HepG2 (cell line): ENCODE data around the gene TMEM120A. TPM values are rescaled to one million over a fixed set of nuclear protein-coding genes. Genes with fewer than 3 reads are reported as not detected.
A peak's percentile ranks its signal among the peaks of the same experiment; 100 is the strongest.

Experiments
- CEBPB ChIP-seq: IDR thresholded peaks from 2 replicates; pipeline ENCODE4 v1.6.1; 2011; ENCODE audit warnings: low read depth, low read length, improper control_type of control experiment, borderline replicate concordance
- CREB1 ChIP-seq, 2 experiments: fragments of 450-650 bp in 1 of 2; IDR thresholded peaks; 2 replicates each; pipeline ENCODE4 v1.6.1; 2016 to 2017; ENCODE audit warnings: control low read depth in 1 of 2, mild to moderate bottlenecking in 1 of 2, missing compliant biosample characterization in 1 of 2, missing genetic modification characterization in 1 of 2
- DNMT3B ChIP-seq: conservative IDR thresholded peaks from 2 replicates; pipeline ENCODE4 v1.6.1; 2016; ENCODE audit warnings: missing biosample characterization, control low read depth
- DR1 ChIP-seq: sonication (generic); formaldehyde crosslinking; IDR thresholded peaks from 2 replicates; pipeline ENCODE4 v1.8.0; 2021; ENCODE audit warnings: mild to moderate bottlenecking, missing genetic modification reagents, inconsistent platforms
- GTF2F1 ChIP-seq: fragments of 150-350 bp; IDR thresholded peaks from 2 replicates; pipeline ENCODE4 v1.6.1; 2014; ENCODE audit warnings: low read length
- KLF15 ChIP-seq: sonication (generic); formaldehyde crosslinking; IDR thresholded peaks from 2 replicates; pipeline ENCODE4 v1.8.1; 2023; ENCODE audit warnings: borderline replicate concordance, mild to moderate bottlenecking, inconsistent platforms, missing genetic modification reagents, mixed read lengths
- RXRB ChIP-seq: IDR thresholded peaks from 2 replicates; pipeline ENCODE4 v1.6.1; 2016; ENCODE audit warnings: borderline replicate concordance, missing genetic modification reagents, missing compliant biosample characterization
- SP4 ChIP-seq: sonication (generic); formaldehyde crosslinking; IDR thresholded peaks from 2 replicates; pipeline ENCODE4 v1.8.1; 2023; ENCODE audit warnings: mild to moderate bottlenecking, missing genetic modification reagents
- TBX3 ChIP-seq: fragments of 450-650 bp; IDR thresholded peaks from 2 replicates; pipeline ENCODE4 v1.6.1; 2017; ENCODE audit warnings: antibody characterized with exemption, mild to moderate bottlenecking, inconsistent platforms, borderline replicate concordance
- YEATS4 ChIP-seq: sonication (generic); formaldehyde crosslinking; IDR thresholded peaks from 2 replicates; pipeline ENCODE4 v1.4.0; 2020; ENCODE audit warnings: missing genetic modification reagents, borderline replicate concordance
- ZNF143 ChIP-seq: sonication (generic); formaldehyde crosslinking; IDR thresholded peaks from 2 replicates; pipeline ENCODE4 v1.4.0; 2020; ENCODE audit warnings: missing genetic modification reagents
- ZNF3 ChIP-seq: IDR thresholded peaks from 2 replicates; pipeline ENCODE4 v1.7.0; 2017; ENCODE audit warnings: inconsistent platforms
- ZNF34 ChIP-seq: sonication (generic); formaldehyde crosslinking; IDR thresholded peaks from 2 replicates; pipeline ENCODE4 v1.4.0; 2020; ENCODE audit warnings: mild to moderate bottlenecking, missing genetic modification reagents, borderline replicate concordance
- ZNF430 ChIP-seq: sonication (generic); formaldehyde crosslinking; IDR thresholded peaks from 2 replicates; pipeline ENCODE4 v1.9.0; 2021; ENCODE audit warnings: mild to moderate bottlenecking, missing genetic modification reagents
- ZNF569 ChIP-seq: sonication (generic); formaldehyde crosslinking; IDR thresholded peaks from 2 replicates; pipeline ENCODE4 v1.5.0; 2020; ENCODE audit warnings: mild to moderate bottlenecking, missing genetic modification reagents, moderate library complexity, borderline replicate concordance
- ZNF652 ChIP-seq: IDR thresholded peaks from 2 replicates; pipeline ENCODE4 v1.6.1; 2016; ENCODE audit warnings: low read depth, borderline replicate concordance
- ZNF670 ChIP-seq: sonication (generic); formaldehyde crosslinking; IDR thresholded peaks from 2 replicates; pipeline ENCODE4 v1.8.0; 2022; ENCODE audit warnings: mild to moderate bottlenecking, missing genetic modification reagents, borderline replicate concordance
- ZNF709 ChIP-seq: sonication (generic); formaldehyde crosslinking; IDR thresholded peaks from 2 replicates; pipeline ENCODE4 v1.5.0; 2020; ENCODE audit warnings: mild to moderate bottlenecking, missing genetic modification reagents
- ZNF749 ChIP-seq: sonication (generic); formaldehyde crosslinking; IDR thresholded peaks from 2 replicates; pipeline ENCODE4 v1.8.0; 2022; ENCODE audit warnings: mild to moderate bottlenecking, missing genetic modification reagents, moderate library complexity, borderline replicate concordance
- ZNF782 ChIP-seq: sonication (generic); formaldehyde crosslinking; IDR thresholded peaks from 2 replicates; pipeline ENCODE4 v1.4.0; 2020; ENCODE audit warnings: missing genetic modification reagents, mild to moderate bottlenecking, borderline replicate concordance
- polyA plus RNA-seq, 8 experiments: library from polyadenylated mRNA; depleted of rRNA in 3 of 8; stranded (reverse) in 7 of 8; unstranded in 1 of 8; fragments of >200 nt; fragmentation: Illumina TruSeq in 4 of 8; extraction: Trizol in 4 of 8; gene quantifications; 2 replicates each; pipeline versions ENCODE4 v1.2.1 to v1.2.3, GENCODE V29; 2011 to 2016; ENCODE audit warnings: low read depth in 4 of 8, missing spikeins in 1 of 8, mixed read lengths in 1 of 8; ENCODE audit not compliant: insufficient read depth in 1 of 8
- total RNA-seq, 5 experiments: library from RNA; depleted of rRNA; stranded (reverse); fragments of >200 nt; fragmentation: Illumina TruSeq; extraction: Trizol; gene quantifications; 2 replicates each; pipeline ENCODE4 v1.2.3, GENCODE V29; 2016; ENCODE audit warnings: low read depth in 1 of 5
- TF ChIP-seq, protein P1 (sequence below): sonication (generic); formaldehyde crosslinking; IDR thresholded peaks from 2 replicates; pipeline ENCODE4 v1.8.0; 2022; ENCODE audit warnings: mild to moderate bottlenecking, missing genetic modification reagents
- TF ChIP-seq, protein P2 (sequence below): sonication (generic); formaldehyde crosslinking; IDR thresholded peaks from 2 replicates; pipeline ENCODE4 v1.4.0; 2020; ENCODE audit warnings: missing genetic modification reagents, borderline replicate concordance
- TF ChIP-seq, protein P3 (sequence below): sonication (generic); formaldehyde crosslinking; IDR thresholded peaks from 2 replicates; pipeline ENCODE4 v1.9.0; 2021; ENCODE audit warnings: missing genetic modification reagents, mild to moderate bottlenecking, borderline replicate concordance
- TF ChIP-seq, protein P4 (sequence below): sonication (generic); formaldehyde crosslinking; IDR thresholded peaks from 2 replicates; pipeline ENCODE4 v1.4.0; 2020; ENCODE audit warnings: missing genetic modification reagents, borderline replicate concordance

TMEM120A gene
- total and polyA plus RNA-seq, 2 of the 13 experiments (the other 11 are each of a cell fraction or from before 2014, with no cell fraction given): 40.3 to 102 TPM

DNA sequence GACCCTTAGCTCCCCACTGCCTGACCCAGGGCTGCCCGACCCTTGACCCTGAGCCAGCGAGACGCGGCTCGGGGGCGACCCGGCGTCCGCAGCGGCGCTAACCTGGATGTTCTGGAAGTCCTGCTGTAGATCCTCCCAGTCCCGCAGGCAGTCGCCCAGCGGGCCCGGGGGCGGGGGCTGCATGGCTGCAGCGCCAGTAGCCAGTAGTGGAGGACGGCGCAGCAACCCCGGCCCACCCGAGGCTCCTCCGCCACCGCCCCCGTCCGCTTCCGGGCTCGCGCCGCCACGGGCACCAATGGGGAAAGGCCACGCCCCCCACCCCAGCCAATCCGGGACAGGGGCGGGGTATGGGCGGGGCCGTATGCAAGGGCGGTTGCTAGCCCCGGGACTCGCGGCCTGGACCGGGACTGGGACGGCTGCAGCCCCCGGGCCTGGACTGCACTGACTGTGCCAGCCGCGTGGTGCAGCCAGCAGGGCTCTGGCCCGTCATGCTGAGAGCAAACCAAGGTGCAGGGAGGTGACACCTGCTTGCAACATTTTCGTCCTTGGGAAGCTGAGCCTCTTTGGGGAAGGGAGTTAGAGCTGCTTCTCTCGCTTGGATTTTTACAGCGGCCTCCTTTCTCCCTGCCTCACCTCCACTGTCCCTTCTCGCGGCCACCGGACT is at the start of gene TMEM120A (continued):
- TF ChIP-seq, protein P1, sequence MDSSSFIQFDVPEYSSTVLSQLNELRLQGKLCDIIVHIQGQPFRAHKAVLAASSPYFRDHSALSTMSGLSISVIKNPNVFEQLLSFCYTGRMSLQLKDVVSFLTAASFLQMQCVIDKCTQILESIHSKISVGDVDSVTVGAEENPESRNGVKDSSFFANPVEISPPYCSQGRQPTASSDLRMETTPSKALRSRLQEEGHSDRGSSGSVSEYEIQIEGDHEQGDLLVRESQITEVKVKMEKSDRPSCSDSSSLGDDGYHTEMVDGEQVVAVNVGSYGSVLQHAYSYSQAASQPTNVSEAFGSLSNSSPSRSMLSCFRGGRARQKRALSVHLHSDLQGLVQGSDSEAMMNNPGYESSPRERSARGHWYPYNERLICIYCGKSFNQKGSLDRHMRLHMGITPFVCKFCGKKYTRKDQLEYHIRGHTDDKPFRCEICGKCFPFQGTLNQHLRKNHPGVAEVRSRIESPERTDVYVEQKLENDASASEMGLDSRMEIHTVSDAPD: no peak
- 0 out of 2 replicates have a peak, but pooled peaks have one; percentile 43 for TF ChIP-seq YEATS4 (CRISPR knock-in tag)
- TF ChIP-seq, protein P2, sequence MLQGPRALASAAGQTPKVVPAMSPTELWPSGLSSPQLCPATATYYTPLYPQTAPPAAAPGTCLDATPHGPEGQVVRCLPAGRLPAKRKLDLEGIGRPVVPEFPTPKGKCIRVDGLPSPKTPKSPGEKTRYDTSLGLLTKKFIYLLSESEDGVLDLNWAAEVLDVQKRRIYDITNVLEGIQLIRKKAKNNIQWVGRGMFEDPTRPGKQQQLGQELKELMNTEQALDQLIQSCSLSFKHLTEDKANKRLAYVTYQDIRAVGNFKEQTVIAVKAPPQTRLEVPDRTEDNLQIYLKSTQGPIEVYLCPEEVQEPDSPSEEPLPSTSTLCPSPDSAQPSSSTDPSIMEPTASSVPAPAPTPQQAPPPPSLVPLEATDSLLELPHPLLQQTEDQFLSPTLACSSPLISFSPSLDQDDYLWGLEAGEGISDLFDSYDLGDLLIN (CRISPR knock-in tag): no peak
- TF ChIP-seq ZNF3 (CRISPR knock-in tag): no peak
- TF ChIP-seq ZNF143 (CRISPR knock-in tag): peak; percentile 10; the same call in 1 of the 2 replicates
- TF ChIP-seq CEBPB: peak; percentile 79; the same call in 1 of the 2 replicates
- peak; percentile 87; the same call in 1 of the 2 replicates for TF ChIP-seq ZNF709 (CRISPR knock-in tag)
- no peak for TF ChIP-seq RXRB
- 0 out of 2 replicates have a peak, but pooled peaks have one; percentile 58 for TF ChIP-seq ZNF34 (CRISPR knock-in tag)
- peak; percentile 24; the same call in 1 of the 2 replicates for TF ChIP-seq CREB1 (IDR thresholded peaks at IDR 0.05)
- TF ChIP-seq CREB1 (CRISPR knock-in tag; IDR thresholded peaks at IDR 0.05): no peak
- TF ChIP-seq GTF2F1: no peak
- peak; percentile 89; the same call in 1 of the 2 replicates for TF ChIP-seq DR1 (CRISPR knock-in tag)
- TF ChIP-seq ZNF782: no peak
- TF ChIP-seq ZNF430 (CRISPR knock-in tag): peak; percentile 91
- TF ChIP-seq ZNF652 (CRISPR knock-in tag): no peak
- TF ChIP-seq, protein P3, sequence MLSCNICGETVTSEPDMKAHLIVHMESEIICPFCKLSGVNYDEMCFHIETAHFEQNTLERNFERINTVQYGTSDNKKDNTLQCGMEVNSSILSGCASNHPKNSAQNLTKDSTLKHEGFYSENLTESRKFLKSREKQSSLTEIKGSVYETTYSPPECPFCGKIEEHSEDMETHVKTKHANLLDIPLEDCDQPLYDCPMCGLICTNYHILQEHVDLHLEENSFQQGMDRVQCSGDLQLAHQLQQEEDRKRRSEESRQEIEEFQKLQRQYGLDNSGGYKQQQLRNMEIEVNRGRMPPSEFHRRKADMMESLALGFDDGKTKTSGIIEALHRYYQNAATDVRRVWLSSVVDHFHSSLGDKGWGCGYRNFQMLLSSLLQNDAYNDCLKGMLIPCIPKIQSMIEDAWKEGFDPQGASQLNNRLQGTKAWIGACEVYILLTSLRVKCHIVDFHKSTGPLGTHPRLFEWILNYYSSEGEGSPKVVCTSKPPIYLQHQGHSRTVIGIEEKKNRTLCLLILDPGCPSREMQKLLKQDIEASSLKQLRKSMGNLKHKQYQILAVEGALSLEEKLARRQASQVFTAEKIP (CRISPR knock-in tag): no peak
- TF ChIP-seq KLF15 (CRISPR knock-in tag): peak; percentile 99
- peak; percentile 94 for TF ChIP-seq SP4 (CRISPR knock-in tag)
- no peak; the same call in 1 of the 2 replicates for TF ChIP-seq ZNF670 (CRISPR knock-in tag)
- 0 out of 2 replicates have a peak, but pooled peaks have one; percentile 10 for TF ChIP-seq TBX3
- TF ChIP-seq DNMT3B: no peak
- peak; percentile 59; the same call in 1 of the 2 replicates for TF ChIP-seq ZNF749 (CRISPR knock-in tag)
- no peak for TF ChIP-seq ZNF569
- TF ChIP-seq, protein P4, sequence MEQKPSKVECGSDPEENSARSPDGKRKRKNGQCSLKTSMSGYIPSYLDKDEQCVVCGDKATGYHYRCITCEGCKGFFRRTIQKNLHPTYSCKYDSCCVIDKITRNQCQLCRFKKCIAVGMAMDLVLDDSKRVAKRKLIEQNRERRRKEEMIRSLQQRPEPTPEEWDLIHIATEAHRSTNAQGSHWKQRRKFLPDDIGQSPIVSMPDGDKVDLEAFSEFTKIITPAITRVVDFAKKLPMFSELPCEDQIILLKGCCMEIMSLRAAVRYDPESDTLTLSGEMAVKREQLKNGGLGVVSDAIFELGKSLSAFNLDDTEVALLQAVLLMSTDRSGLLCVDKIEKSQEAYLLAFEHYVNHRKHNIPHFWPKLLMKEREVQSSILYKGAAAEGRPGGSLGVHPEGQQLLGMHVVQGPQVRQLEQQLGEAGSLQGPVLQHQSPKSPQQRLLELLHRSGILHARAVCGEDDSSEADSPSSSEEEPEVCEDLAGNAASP: peak; percentile 22; the same call in 1 of the 2 replicates
